ENCODE data around the gene MYADML2. TPM values are rescaled to one million over a fixed set of nuclear protein-coding genes. Genes with fewer than 3 reads are reported as not detected.

The MYADML2 gene
- total RNA-seq, 1 donor from 2014 or later: 0.11 TPM

- no peak for DNase-seq (ENCODE audit: low spot score)
- no peak overlapping the region for H3K4me2 ChIP-seq
- Mint-ChIP-seq H3K27ac (no peak overlapping the region), H3K9me3 (no peaks in the 10 kb centered on the region), H3K4me1 (peaks cover 12% of the 10 kb centered on the region), H3K4me3 (no peak overlapping the region), H3K36me3 (no peaks in the 10 kb centered on the region), H3K27me3 (ENCODE audit: insufficient read depth, low read depth) (peaks cover 10% of the 10 kb centered on the region)
- no peaks in the 10 kb centered on the region for H3K36me3 ChIP-seq
- TF ChIP-seq EZH2phosphoT487 (IDR thresholded peaks at IDR 0.05): no peak
- TF ChIP-seq, protein P1, sequence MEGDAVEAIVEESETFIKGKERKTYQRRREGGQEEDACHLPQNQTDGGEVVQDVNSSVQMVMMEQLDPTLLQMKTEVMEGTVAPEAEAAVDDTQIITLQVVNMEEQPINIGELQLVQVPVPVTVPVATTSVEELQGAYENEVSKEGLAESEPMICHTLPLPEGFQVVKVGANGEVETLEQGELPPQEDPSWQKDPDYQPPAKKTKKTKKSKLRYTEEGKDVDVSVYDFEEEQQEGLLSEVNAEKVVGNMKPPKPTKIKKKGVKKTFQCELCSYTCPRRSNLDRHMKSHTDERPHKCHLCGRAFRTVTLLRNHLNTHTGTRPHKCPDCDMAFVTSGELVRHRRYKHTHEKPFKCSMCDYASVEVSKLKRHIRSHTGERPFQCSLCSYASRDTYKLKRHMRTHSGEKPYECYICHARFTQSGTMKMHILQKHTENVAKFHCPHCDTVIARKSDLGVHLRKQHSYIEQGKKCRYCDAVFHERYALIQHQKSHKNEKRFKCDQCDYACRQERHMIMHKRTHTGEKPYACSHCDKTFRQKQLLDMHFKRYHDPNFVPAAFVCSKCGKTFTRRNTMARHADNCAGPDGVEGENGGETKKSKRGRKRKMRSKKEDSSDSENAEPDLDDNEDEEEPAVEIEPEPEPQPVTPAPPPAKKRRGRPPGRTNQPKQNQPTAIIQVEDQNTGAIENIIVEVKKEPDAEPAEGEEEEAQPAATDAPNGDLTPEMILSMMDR (IDR thresholded peaks at IDR 0.05): no peak
- no peaks in the 10 kb centered on the region for H3K9me3 ChIP-seq (ENCODE audit: low read depth)
- H3K4me1 ChIP-seq: no peaks in the 10 kb centered on the region
- H3K79me2 ChIP-seq (ENCODE audit: low read depth): no peaks in the 10 kb centered on the region
- no peak overlapping the region for H2AFZ ChIP-seq (replicated peaks)
- H4K20me1 ChIP-seq (ENCODE audit: low read depth): no peaks in the 10 kb centered on the region
- peaks cover 24% of the 10 kb centered on the region for H3K27me3 ChIP-seq
- H3K4me3 ChIP-seq: no peak overlapping the region
- H3F3A ChIP-seq (ENCODE audit: low read depth): no peaks in the 10 kb centered on the region
- no peak overlapping the region for H3K27ac ChIP-seq
- no peak overlapping the region for H3K9ac ChIP-seq
Observed at GRCh38 chr17:81952792-81953228, 5.8 kb upstream of the MYADML2 start.

GRCh38 chr17:81951785-81952684 is 5.0 kb upstream of the MYADML2 start:
- peaks cover 8% of the 10 kb centered on the region for H3K4me1 Mint-ChIP-seq
- no peak overlapping the region for H3K27ac Mint-ChIP-seq
- Histone ChIP-seq H3K79me2 (ENCODE audit: low read depth) (no peaks in the 10 kb centered on the region), H3K36me3 (no peaks in the 10 kb centered on the region), H3F3A (ENCODE audit: low read depth) (no peaks in the 10 kb centered on the region), H3K27ac (no peak overlapping the region), H3K4me1 (no peaks in the 10 kb centered on the region), H3K9me3 (ENCODE audit: low read depth) (no peaks in the 10 kb centered on the region), H3K27me3 (peaks cover 16% of the 10 kb centered on the region), H2AFZ (replicated peaks) (no peak overlapping the region), H3K4me3 (no peak overlapping the region), H3K4me2 (no peak overlapping the region), H3K9ac (no peak overlapping the region), H4K20me1 (ENCODE audit: low read depth) (no peaks in the 10 kb centered on the region)
- no peak overlapping the region for H3K4me3 Mint-ChIP-seq
- TF ChIP-seq EZH2 (IDR thresholded peaks at IDR 0.05) (no peak), EZH2phosphoT487 (IDR thresholded peaks at IDR 0.05) (no peak)
- TF ChIP-seq, protein P1 (IDR thresholded peaks at IDR 0.05): no peak
- no peaks in the 10 kb centered on the region for H3K36me3 Mint-ChIP-seq
- H3K27me3 Mint-ChIP-seq (ENCODE audit: insufficient read depth, low read depth): peaks cover 9% of the 10 kb centered on the region
- DNase-seq (ENCODE audit: low spot score): no peak
- H3K9me3 Mint-ChIP-seq: no peaks in the 10 kb centered on the region

DNA sequence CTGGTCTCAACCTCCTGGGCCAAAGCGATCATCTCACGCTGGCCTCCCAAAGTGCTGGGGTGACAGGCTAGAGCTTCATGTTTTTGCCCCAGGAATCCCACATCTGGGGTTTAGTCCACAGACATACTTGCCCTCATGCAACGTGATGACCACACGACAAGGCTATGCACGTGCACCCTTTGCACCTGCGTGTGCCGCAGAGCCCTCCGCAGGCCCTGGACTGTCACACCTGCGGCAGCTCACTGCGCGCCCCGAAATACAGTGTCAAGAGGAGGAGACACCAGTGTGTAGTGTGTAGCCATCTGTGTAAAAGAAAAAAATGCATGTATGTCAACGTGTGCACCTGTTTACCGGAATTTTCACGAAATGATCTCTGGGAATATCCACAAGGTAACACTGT is 3.5 kb upstream of the MYADML2 start:
- TF ChIP-seq EZH2 (IDR thresholded peaks at IDR 0.05) (no peak), EZH2phosphoT487 (IDR thresholded peaks at IDR 0.05) (no peak)
- TF ChIP-seq, protein P1 (IDR thresholded peaks at IDR 0.05): no peak
- peaks cover 4% of the 10 kb centered on the region for H3K27me3 ChIP-seq
- peak overlapping the region; percentile 74 for H3K27ac Mint-ChIP-seq

More for the DNA sequence above, 3.5 kb upstream of the MYADML2 start:
- H2AFZ ChIP-seq (replicated peaks): no peak overlapping the region
- no peaks in the 10 kb centered on the region for H3K36me3 Mint-ChIP-seq
- H3K9me3 ChIP-seq (ENCODE audit: low read depth): no peaks in the 10 kb centered on the region
- no peak overlapping the region for H3K27ac ChIP-seq
- H3K79me2 ChIP-seq (ENCODE audit: low read depth): no peaks in the 10 kb centered on the region
- no peaks in the 10 kb centered on the region for H3K4me1 ChIP-seq
- no peak overlapping the region for H3K4me3 ChIP-seq
- H3K4me2 ChIP-seq: no peak overlapping the region
- no peak for DNase-seq (ENCODE audit: low spot score)
- no peak overlapping the region for H3K4me3 Mint-ChIP-seq
- peaks cover 8% of the 10 kb centered on the region for H3K27me3 Mint-ChIP-seq (ENCODE audit: insufficient read depth, low read depth)
- no peaks in the 10 kb centered on the region for H3K36me3 ChIP-seq
- H3K4me1 Mint-ChIP-seq: peaks cover 6% of the 10 kb centered on the region
- no peaks in the 10 kb centered on the region for H4K20me1 ChIP-seq (ENCODE audit: low read depth)
- H3K9me3 Mint-ChIP-seq: no peaks in the 10 kb centered on the region
- H3K9ac ChIP-seq: no peak overlapping the region
- H3F3A ChIP-seq (ENCODE audit: low read depth): no peaks in the 10 kb centered on the region

Measured in neural progenitor cell (in vitro differentiated cells).